H1 (cell line): ENCODE measurements around the gene CC2D2A. TPM values are rescaled to one million over a fixed set of nuclear protein-coding genes. Genes with fewer than 3 reads are reported as not detected.

ENCODE experiments used
- polyA plus RNA-seq, 7 experiments: library from polyadenylated mRNA; depleted of rRNA in 3 of 7; stranded (reverse) in 5 of 7; unstranded in 2 of 7; fragments of >200 nt in 5 of 7; fragments of 200-250 nt in 2 of 7; gene quantifications; 1 replicate in 5 of 7; 2 replicates in 1 of 7; 4 replicates in 1 of 7; pipeline versions ENCODE4 v1.2.1 to v1.2.3, GENCODE V29; 2011 to 2013; ENCODE audit warnings: missing spikeins in 2 of 7, mixed read lengths in 2 of 7
- small RNA-seq: library from polyadenylated mRNA; stranded (forward); fragments of <200 nt; extraction: miRNeasy Mini kit (QIAGEN cat#:217004); gene quantifications from one replicate; pipeline ENCODE3, GENCODE V24; 2013; ENCODE audit not compliant: insufficient read depth
- total RNA-seq: library from RNA; stranded (reverse); fragmentation: NEBNext Ultra II Directional; extraction: Animal tissue kit (Norgen Biotek cat#: 25700); gene quantifications from 2 replicates; pipeline ENCODE4 v1.2.1, GENCODE V29; 2021

Gene CC2D2A
- total and polyA plus RNA-seq, 2 of the 8 experiments (the other 6 are each of a cell fraction or from before 2014, with no cell fraction given) = 11.0 to 12.2 TPM

Small RNAs within 50 kb of the gene (small RNA-seq; reads per million reads assigned to genes)
- not detected for gene AC007016.1

Other genes with a start within 250 kb of the CC2D2A start
- gene C1QTNF7, start 41.8 kb upstream of the CC2D2A start, total RNA-seq = not detected in 2 replicates
- gene C1QTNF7, start 41.8 kb upstream of the CC2D2A start, polyA plus RNA-seq (2011; rRNA removed) = not detected in 2 replicates
- gene FBXL5, start 185.5 kb downstream of the CC2D2A start, total RNA-seq = 62.7 and 62.8 TPM in 2 replicates
- gene FBXL5, start 185.5 kb downstream of the CC2D2A start, polyA plus RNA-seq (2011; rRNA removed) = 26.5 and 34.6 TPM in 2 replicates
- gene FAM200B, start 211.9 kb downstream of the CC2D2A start, total RNA-seq = 21.9 and 23.7 TPM in 2 replicates
- gene FAM200B, start 211.9 kb downstream of the CC2D2A start, polyA plus RNA-seq (2011; rRNA removed) = 10.7 and 11.9 TPM in 2 replicates
- gene BST1, start 233.2 kb downstream of the CC2D2A start, total RNA-seq = 0.52 TPM in 1 of 2 replicates, not detected in the other
- 0.20 and 0.54 TPM in 2 replicates for gene BST1, start 233.2 kb downstream of the CC2D2A start, polyA plus RNA-seq (2011; rRNA removed)